Loucy (cell line): Measurements from ENCODE around the gene KRTAP10-11.

Source experiments
- H2AFZ ChIP-seq: fragments of 200-600 bp; sonication (generic); 2 replicates; pipeline ENCODE4 v1.6.0; 2016; ENCODE audit warnings: antibody characterized with exemption, mild to moderate bottlenecking, low read length, moderate library complexity
- H3F3A ChIP-seq: fragments of 200-600 bp; 2 replicates; pipeline ENCODE4 v1.6.0; 2016; ENCODE audit warnings: antibody characterized with exemption, low read depth, mild to moderate bottlenecking
- H3K27me3 ChIP-seq: fragments of 200-600 bp; sonication (generic); 2 replicates; pipeline ENCODE4 v1.6.1; 2014; ENCODE audit warnings: low read length, mild to moderate bottlenecking; ENCODE audit not compliant: insufficient read depth, poor library complexity, severe bottlenecking
- H3K36me3 ChIP-seq: fragments of 200-600 bp; sonication (generic); 2 replicates; pipeline ENCODE4 v1.6.1; 2016; ENCODE audit warnings: low read length; ENCODE audit not compliant: insufficient read depth
- H3K4me1 ChIP-seq: fragments of 200-600 bp; sonication (generic); 2 replicates; pipeline ENCODE4 v1.5.1; 2014; ENCODE audit warnings: low read length, mild to moderate bottlenecking; ENCODE audit not compliant: insufficient read depth, poor library complexity, severe bottlenecking
- H3K4me2 ChIP-seq: fragments of 200-600 bp; sonication (generic); 2 replicates; pipeline ENCODE4 v1.6.0; 2014; ENCODE audit warnings: antibody characterized with exemption, low read length, low read depth, mild to moderate bottlenecking; ENCODE audit not compliant: poor library complexity, severe bottlenecking
- H3K4me3 ChIP-seq: fragments of 200-600 bp; sonication (generic); 2 replicates; pipeline ENCODE4 v1.5.1; 2014; ENCODE audit warnings: low read length, mild to moderate bottlenecking, mixed read lengths; ENCODE audit not compliant: poor library complexity, severe bottlenecking
- H3K79me2 ChIP-seq: fragments of 200-600 bp; sonication (generic); 2 replicates; pipeline ENCODE4 v1.6.1; 2014; ENCODE audit warnings: low read length; ENCODE audit not compliant: insufficient read depth
- H3K9ac ChIP-seq: fragments of 200-600 bp; sonication (generic); 2 replicates; pipeline ENCODE4 v1.6.0; 2014; ENCODE audit warnings: mild to moderate bottlenecking, low read depth, low read length, moderate library complexity; ENCODE audit not compliant: poor library complexity, severe bottlenecking
- H3K9me2 ChIP-seq: fragments of 200-600 bp; sonication (generic); replicated peaks from 2 replicates; pipeline ENCODE4 v1.6.1; 2016; ENCODE audit warnings: low read depth, low read length, mixed read lengths
- H3K9me3 ChIP-seq: fragments of 200-600 bp; sonication (generic); 2 replicates; pipeline ENCODE4 v1.6.1; 2014; ENCODE audit warnings: mild to moderate bottlenecking, antibody characterized with exemption, low read length, low read depth; ENCODE audit not compliant: insufficient read depth
- H4K20me1 ChIP-seq: fragments of 200-600 bp; sonication (generic); 2 replicates; pipeline ENCODE4 v1.6.0; 2014; ENCODE audit warnings: antibody characterized with exemption, low read length, mild to moderate bottlenecking; ENCODE audit not compliant: insufficient read depth, poor library complexity, severe bottlenecking
- CTCF ChIP-seq: fragments of 200-600 bp; sonication (generic); conservative IDR thresholded peaks from 2 replicates; pipeline ENCODE4 v1.5.1; 2014; ENCODE audit warnings: mild to moderate bottlenecking, antibody characterized with exemption, low read length
- EZH2phosphoT487 ChIP-seq: fragments of 200-600 bp; IDR thresholded peaks from 2 replicates; pipeline ENCODE4 v1.6.1; 2018; ENCODE audit warnings: antibody characterized with exemption, mild to moderate bottlenecking, moderate library complexity, borderline replicate concordance

The KRTAP10-11 gene

GRCh38 chr21:44619886-44620285 lies 26.3 kb upstream of the KRTAP10-11 start:
- Histone ChIP-seq H3K4me3 (no peak overlapping the region), H3K9me2 (no peaks in the 10 kb centered on the region), H3K4me1 (no peaks in the 10 kb centered on the region), H3K79me2 (no peaks in the 10 kb centered on the region), H3K27me3 (no peaks in the 10 kb centered on the region), H3K36me3 (no peaks in the 10 kb centered on the region), H3K9ac (no peak overlapping the region), H3K4me2 (no peak overlapping the region), H3F3A (no peaks in the 10 kb centered on the region), H4K20me1 (no peaks in the 10 kb centered on the region), H2AFZ (no peak overlapping the region), H3K9me3 (peaks cover 12% of the 10 kb centered on the region; the same call in 1 of the 2 replicates)
- TF ChIP-seq CTCF = no peak
- TF ChIP-seq EZH2phosphoT487 = no peak

GRCh38 chr21:44623575-44623974 lies 22.6 kb upstream of the KRTAP10-11 start:
- no peak overlapping the region for H3K4me3 ChIP-seq
- H3K9me3 ChIP-seq = peaks cover 12% of the 10 kb centered on the region; the same call in 1 of the 2 replicates

GRCh38 chr21:44625756-44626155 lies 20.5 kb upstream of the KRTAP10-11 start:
- H3K9me3 ChIP-seq = peaks cover 17% of the 10 kb centered on the region; the same call in 1 of the 2 replicates
- H3K4me1 ChIP-seq = no peaks in the 10 kb centered on the region
- H3K9me2 ChIP-seq = no peaks in the 10 kb centered on the region
- H3K9ac ChIP-seq = no peak overlapping the region
- H3K79me2 ChIP-seq = no peaks in the 10 kb centered on the region
- no peak overlapping the region for H3K4me2 ChIP-seq
- H3K36me3 ChIP-seq = no peaks in the 10 kb centered on the region
- H4K20me1 ChIP-seq = no peaks in the 10 kb centered on the region
- H3K4me3 ChIP-seq = no peak overlapping the region
- H3F3A ChIP-seq = no peaks in the 10 kb centered on the region
- no peaks in the 10 kb centered on the region for H3K27me3 ChIP-seq
- no peak overlapping the region for H2AFZ ChIP-seq
- TF ChIP-seq CTCF (no peak), EZH2phosphoT487 (no peak)

More at GRCh38 chr21:44623575-44623974, 22.6 kb upstream of the KRTAP10-11 start:
- no peaks in the 10 kb centered on the region for H3K36me3 ChIP-seq
- no peaks in the 10 kb centered on the region for H4K20me1 ChIP-seq
- TF ChIP-seq CTCF (no peak), EZH2phosphoT487 (no peak)
- H3K4me2 ChIP-seq = no peak overlapping the region
- H3F3A ChIP-seq = no peaks in the 10 kb centered on the region
- no peaks in the 10 kb centered on the region for H3K79me2 ChIP-seq
- H3K9me2 ChIP-seq = no peaks in the 10 kb centered on the region
- H2AFZ ChIP-seq = no peak overlapping the region
- H3K27me3 ChIP-seq = no peaks in the 10 kb centered on the region
- no peak overlapping the region for H3K9ac ChIP-seq
- no peaks in the 10 kb centered on the region for H3K4me1 ChIP-seq
